Adrenal gland (tissue), 5 donors: ENCODE data around the gene REST.

ENCODE experiments used
- CTCF ChIP-seq, 6 experiments: fragments of 450-650 bp in 4 of 6; fragments of 200-600 bp in 2 of 6; sonication (generic) in 1 of 6; IDR thresholded peaks; 1 replicate in 5 of 6; 2 replicates in 1 of 6; pipeline versions ENCODE4 v1.5.1 to v1.8.0; 2016 to 2021; ENCODE audit warnings: antibody characterized with exemption in 6 of 6, mild to moderate bottlenecking in 2 of 6, moderate library complexity in 1 of 6
- POLR2A ChIP-seq, 2 donors: fragments of 450-650 bp; IDR thresholded peaks; one replicate each; pipeline ENCODE4 v1.6.1; 2017; ENCODE audit warnings: antibody characterized with exemption in 2 of 2, mild to moderate bottlenecking in 2 of 2, moderate library complexity in 1 of 2
- donor health status: DM: no; HTN: no; CAD: no.

- no peak for TF ChIP-seq CTCF (IDR thresholded peaks at IDR 0.05)
- TF ChIP-seq POLR2A (IDR thresholded peaks at IDR 0.05): peak; percentile 28 to 91
Measured at GRCh38 chr4:56978750-56979303, 71.1 kb downstream of the REST start, which contains the start of gene POLR2B.
